Right atrium auricular region (tissue), 2 donors: Measurements from ENCODE around the gene CHKA. TPM values are rescaled to one million over a fixed set of nuclear protein-coding genes. Genes with fewer than 3 reads are reported as not detected.

ENCODE experiments used
- DNase-seq: peaks from one replicate; pipeline ENCODE4 v3.0.0-alpha.2; 2019; ENCODE audit warnings: low spot score
- H3K27ac ChIP-seq, 2 donors: fragments of 200-600 bp; sonication (generic); 1 replicate in 1 of 2; 2 replicates in 1 of 2; pipeline ENCODE4 v1.5.1; 2016 to 2019
- H3K27me3 ChIP-seq, 2 donors: fragments of 200-600 bp; sonication (generic); one replicate each; pipeline versions ENCODE4 v1.5.1 to v1.6.0; 2017 to 2019
- H3K36me3 ChIP-seq: fragments of 200-600 bp; sonication (generic); one replicate; pipeline ENCODE4 v1.5.1; 2016
- H3K4me1 ChIP-seq, 2 donors: fragments of 200-600 bp; sonication (generic); one replicate each; pipeline versions ENCODE4 v1.5.1 to v1.6.0; 2017 to 2019
- H3K4me3 ChIP-seq, 2 donors: fragments of 200-600 bp; sonication (generic); 1 replicate in 1 of 2; 2 replicates in 1 of 2; pipeline ENCODE4 v1.5.1; 2017 to 2019; ENCODE audit warnings: mild to moderate bottlenecking in 1 of 2, moderate library complexity in 1 of 2
- H3K9me3 ChIP-seq, 2 donors: fragments of 200-600 bp; sonication (generic); one replicate each; pipeline ENCODE4 v1.5.1; 2019
- total RNA-seq, 2 donors: library from RNA; depleted of rRNA; stranded (reverse); fragments of >200 nt; gene quantifications; one replicate each; pipeline ENCODE4 v1.1.0, GENCODE V29; 2016
- TF ChIP-seq, protein P1 (sequence below), 2 donors: fragments of 200-600 bp; sonication (generic); IDR thresholded peaks; one replicate each; pipeline ENCODE4 v1.5.1; 2019; ENCODE audit warnings: antibody characterized with exemption in 2 of 2

Gene CHKA
- total RNA-seq, 2 donors from 2014 or later = 6.1 to 10.3 TPM

DNA sequence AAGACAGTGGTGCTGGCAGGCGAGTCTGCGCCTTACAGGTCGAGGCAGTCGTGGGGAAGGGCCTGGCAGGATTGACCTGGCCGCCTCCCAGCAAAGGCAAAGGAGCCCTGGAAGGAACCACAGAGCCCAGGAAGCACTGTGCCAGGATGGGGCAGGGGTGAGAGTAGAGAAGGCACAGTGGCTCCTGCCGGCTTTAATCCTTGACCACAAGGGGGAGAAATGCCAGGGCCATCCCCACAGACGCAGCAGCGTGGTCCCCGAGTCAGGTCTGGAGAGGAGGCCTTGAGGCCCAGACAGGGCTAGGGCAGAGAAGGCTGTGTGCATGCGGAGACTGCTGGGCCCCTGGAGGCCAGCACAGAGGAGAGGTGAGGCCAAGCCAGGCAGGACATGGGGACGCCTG is 100.6 kb downstream of the CHKA start:
- Histone ChIP-seq H3K4me3 (no peak overlapping the region), H3K36me3 (no peaks in the 10 kb centered on the region), H3K4me1 (peaks cover 0 to 9% of the 10 kb centered on the region in 2 donors), H3K27me3 (no peaks in the 10 kb centered on the region), H3K27ac (no peak overlapping the region), H3K9me3 (peaks cover 0 to 7% of the 10 kb centered on the region in 2 donors)
- TF ChIP-seq, protein P1, sequence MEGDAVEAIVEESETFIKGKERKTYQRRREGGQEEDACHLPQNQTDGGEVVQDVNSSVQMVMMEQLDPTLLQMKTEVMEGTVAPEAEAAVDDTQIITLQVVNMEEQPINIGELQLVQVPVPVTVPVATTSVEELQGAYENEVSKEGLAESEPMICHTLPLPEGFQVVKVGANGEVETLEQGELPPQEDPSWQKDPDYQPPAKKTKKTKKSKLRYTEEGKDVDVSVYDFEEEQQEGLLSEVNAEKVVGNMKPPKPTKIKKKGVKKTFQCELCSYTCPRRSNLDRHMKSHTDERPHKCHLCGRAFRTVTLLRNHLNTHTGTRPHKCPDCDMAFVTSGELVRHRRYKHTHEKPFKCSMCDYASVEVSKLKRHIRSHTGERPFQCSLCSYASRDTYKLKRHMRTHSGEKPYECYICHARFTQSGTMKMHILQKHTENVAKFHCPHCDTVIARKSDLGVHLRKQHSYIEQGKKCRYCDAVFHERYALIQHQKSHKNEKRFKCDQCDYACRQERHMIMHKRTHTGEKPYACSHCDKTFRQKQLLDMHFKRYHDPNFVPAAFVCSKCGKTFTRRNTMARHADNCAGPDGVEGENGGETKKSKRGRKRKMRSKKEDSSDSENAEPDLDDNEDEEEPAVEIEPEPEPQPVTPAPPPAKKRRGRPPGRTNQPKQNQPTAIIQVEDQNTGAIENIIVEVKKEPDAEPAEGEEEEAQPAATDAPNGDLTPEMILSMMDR (IDR thresholded peaks at IDR 0.05) = peak in 1 of 2 donors; percentile 41
- no peak for DNase-seq

DNA sequence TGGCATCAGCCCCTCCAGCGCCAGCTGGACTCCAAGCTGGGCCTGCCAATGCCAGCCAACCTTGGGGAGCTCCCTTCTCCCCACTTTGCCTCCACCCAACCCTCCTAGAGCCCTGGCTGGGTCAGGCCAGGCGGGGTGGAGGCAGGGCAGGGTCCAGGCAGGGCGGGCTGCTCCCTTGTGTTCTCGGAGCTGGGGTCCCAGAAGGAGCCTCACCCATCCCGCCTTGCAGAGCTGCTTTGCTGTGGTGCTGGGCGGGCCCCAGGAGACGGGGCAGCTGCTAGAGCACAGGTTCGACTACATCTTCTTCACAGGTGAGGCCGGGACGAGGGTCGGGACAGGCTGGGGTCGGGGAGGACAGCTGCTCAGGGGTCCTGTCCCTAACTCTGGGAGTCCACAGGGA is 101.7 kb downstream of the CHKA start:
- Histone ChIP-seq H3K27me3 (no peaks in the 10 kb centered on the region), H3K27ac (no peak overlapping the region), H3K36me3 (no peaks in the 10 kb centered on the region), H3K4me1 (peaks cover 0 to 9% of the 10 kb centered on the region in 2 donors), H3K4me3 (no peak overlapping the region), H3K9me3 (peaks cover 0 to 3% of the 10 kb centered on the region in 2 donors)
- TF ChIP-seq, protein P1 (IDR thresholded peaks at IDR 0.05) = no peak
- no peak for DNase-seq

DNA sequence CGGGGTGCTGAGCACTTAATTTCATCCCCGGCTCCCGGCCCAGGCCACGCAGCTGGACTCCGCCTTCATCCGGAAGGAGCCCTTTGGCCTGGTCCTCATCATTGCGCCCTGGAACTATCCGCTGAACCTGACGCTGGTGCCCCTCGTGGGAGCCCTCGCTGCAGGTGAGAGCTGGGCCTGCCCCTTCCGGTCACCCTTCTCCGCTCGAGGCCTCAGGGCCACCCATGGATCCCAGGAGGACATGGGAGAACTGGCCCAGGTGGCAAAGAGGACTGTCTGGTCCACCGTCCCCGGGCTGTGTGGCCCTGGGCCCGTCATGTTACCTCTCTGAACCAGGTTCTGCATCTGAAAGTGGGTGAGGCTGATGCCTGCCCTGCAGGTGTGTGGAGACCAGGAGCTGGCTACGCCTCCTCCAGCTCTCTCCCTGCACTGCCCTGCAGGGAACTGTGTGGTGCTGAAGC is 102.4 kb downstream of the CHKA start:
- no peak for DNase-seq
- Histone ChIP-seq H3K27me3 (no peaks in the 10 kb centered on the region), H3K9me3 (no peaks in the 10 kb centered on the region), H3K27ac (no peak overlapping the region), H3K4me1 (peaks cover 0 to 9% of the 10 kb centered on the region in 2 donors), H3K4me3 (no peak overlapping the region), H3K36me3 (no peaks in the 10 kb centered on the region)
- TF ChIP-seq, protein P1 (IDR thresholded peaks at IDR 0.05) = no peak

DNA sequence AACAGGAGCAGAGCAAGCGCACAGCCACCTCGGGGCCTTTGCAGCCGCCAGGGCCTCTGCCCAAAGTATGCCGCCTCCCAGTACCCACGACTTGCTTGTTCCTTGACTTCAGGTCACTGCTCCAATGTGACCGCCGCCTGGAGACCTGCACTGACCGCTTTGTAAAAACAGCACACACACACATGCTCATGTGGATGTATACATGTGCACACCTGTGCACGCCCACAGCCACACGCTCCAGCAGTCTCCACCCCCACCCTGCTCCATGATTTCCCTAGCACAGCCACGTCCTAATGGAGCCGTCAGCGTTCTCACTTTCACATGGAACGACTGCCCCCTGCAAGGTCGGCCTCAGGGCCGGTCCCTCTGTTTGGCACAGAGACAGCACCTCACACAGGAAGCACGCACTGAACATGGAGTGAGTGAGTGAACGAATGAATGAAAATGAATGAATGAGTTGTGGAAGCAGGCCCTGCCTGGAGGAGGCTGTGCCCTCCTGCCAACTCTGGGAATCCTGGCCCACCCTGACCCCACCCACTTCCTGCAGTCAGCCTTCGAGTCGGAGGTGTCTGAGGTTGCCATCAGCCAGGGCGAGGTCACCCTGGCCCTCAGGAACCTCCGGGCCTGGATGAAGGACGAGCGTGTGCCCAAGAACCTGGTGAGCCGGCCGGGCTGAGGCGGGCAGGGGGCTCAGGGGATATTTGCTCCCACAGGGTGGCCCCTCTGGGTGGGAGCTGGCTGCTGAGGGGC is 103.0 kb downstream of the CHKA start:
- Histone ChIP-seq H3K9me3 (no peaks in the 10 kb centered on the region), H3K4me1 (peaks cover 0 to 9% of the 10 kb centered on the region in 2 donors), H3K27ac (no peak overlapping the region), H3K27me3 (no peaks in the 10 kb centered on the region), H3K36me3 (no peaks in the 10 kb centered on the region), H3K4me3 (no peak overlapping the region)
- DNase-seq = no peak
- TF ChIP-seq, protein P1 (IDR thresholded peaks at IDR 0.05) = no peak

DNA sequence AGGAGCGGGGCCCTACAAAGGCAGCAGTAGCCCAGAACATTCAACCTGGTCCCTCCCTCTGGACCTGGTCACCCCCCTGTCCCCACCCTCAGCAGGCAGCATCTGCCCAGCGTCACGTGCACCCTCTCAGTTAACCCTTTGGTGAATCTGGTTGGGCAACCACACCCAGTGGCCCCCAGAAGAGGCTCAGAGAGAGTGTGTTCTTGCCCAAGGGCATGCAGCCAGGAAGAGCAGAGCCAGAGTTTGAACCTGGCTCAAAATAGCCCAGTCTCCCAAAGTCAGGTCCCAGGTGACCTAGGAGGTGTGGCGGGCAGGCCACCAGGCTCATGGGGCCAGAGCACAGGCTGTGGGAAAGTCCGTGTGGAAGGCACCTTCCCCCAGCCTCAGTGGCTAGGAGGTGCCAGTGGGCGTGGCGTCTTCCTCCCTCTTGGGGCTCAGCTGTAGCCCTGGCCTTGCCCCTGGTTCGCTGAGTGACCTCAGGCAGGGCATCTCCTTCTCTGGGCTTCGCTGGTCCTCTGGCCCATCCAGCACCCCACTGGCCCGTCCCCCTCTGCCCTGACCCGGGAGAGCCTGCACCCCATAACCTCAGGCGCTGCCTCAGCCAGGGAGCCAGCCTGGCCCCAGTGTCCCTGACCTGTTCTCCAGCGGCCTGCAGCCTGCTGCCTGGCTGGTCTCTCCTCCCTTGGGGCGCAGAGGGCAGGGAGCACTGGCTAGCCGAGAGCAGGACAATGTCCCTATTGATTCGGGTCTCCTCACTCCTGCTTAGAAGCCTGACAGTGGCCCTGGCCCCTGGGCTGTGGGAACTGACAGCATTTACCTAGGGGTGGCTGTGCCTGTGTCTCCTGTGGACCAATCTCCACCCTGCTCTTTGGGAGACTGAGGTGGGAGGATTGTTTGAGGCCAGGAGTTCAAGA is 104.0 kb downstream of the CHKA start:
- H3K9me3 ChIP-seq = no peaks in the 10 kb centered on the region
- no peaks in the 10 kb centered on the region for H3K27me3 ChIP-seq
- TF ChIP-seq, protein P1 (IDR thresholded peaks at IDR 0.05) = no peak
- H3K27ac ChIP-seq = no peak overlapping the region
- DNase-seq = no peak
- peaks cover 0 to 9% of the 10 kb centered on the region in 2 donors for H3K4me1 ChIP-seq
- H3K4me3 ChIP-seq = no peak overlapping the region
- no peaks in the 10 kb centered on the region for H3K36me3 ChIP-seq
